NCI-H510A treated with DMSO at 0.1 percent for 48 hours (cell line): ENCODE results near the gene HES7.

Experiments
- DNase-seq: peaks from one replicate; lab custom pipeline; 2025; lab: John Stamatoyannopoulos, UW

Gene HES7

DNA sequence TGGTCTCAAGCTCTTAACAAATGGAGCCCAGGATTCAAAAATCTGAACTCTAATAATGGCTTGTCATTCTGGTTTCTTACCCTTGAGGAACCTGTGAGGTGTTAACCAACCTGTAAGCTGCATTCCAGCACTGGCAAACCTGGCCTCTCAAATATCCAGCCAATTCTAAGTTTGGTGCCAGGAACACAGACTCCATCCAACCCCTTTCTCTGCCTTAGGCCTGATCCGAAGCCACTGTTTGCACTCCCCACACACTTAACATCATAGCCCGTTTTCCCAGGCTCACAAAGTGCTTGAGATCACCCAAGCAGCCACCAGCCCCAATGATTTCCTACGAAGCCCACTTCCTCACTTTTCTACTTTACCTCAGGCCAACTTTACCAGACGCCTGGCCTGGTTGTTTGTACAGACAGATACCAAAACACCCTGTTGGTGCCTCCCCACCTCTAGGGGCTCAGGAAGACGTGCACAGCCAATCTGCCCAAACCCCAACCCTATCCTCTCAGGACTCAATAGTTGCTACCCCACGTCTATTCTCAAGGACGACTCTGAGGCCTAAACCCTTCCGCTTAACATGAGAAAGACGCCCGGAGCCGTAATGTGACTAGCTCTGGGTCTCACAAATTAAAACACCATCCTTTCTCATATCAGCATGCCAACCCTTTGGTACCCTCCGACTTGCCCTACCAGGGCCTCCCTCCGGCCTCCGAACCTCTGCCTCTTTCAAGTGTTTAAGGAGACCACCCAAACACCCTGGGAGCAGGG lies 31.5 kb upstream of the HES7 start:
- no peak for DNase-seq

DNA sequence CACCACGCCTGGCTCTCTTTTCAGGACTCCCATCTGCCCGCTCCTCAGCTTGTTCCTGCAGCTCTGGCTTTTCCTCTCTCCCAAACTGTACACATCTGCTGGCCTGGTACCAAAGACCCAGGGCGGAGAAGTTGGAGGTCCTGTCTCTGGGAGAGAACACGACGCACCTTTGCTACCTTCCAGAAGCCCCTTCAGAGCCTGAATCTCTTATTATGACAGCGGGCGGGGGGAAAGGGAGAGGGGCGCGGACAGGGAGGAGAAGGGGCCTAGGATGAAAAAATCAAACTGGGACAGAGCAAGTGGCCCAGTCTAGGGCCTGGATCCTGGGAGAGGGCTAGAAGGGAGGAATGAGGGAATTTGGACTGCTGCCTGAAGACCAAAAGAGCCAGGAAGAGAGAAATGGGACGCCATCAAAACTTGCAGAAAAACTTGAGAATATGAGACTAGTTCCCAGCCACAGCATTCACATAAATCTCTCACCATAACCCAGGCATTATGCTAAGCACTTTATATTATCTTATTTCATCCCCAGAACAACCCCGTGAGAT lies 30.8 kb upstream of the HES7 start:
- no peak for DNase-seq

- DNase-seq, result peak; percentile 39
These were observed 30.2 kb upstream of the HES7 start for GRCh38 chr17:8153957-8154607.

DNA sequence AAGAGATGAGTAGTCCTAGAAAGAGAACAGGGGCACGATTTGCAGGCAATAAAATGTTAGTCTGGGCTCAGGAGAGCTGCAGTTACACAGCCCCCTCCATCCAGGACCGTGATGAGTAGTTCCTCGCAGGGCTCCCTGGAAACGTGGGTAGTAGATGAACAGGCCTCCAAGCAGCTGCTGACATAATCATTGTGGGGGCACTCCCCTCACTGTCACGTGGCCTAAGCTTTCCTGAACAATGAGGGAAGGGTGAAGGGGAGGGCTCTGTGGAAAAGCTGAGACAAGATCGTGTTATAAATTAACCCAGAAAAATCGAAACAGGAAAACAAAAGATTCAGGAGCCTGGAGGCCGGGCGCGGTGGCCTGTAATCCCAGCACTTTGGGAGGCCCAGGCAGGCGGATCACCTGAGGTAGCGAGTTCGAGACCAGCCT lies 29.6 kb upstream of the HES7 start:
- no peak for DNase-seq

DNA sequence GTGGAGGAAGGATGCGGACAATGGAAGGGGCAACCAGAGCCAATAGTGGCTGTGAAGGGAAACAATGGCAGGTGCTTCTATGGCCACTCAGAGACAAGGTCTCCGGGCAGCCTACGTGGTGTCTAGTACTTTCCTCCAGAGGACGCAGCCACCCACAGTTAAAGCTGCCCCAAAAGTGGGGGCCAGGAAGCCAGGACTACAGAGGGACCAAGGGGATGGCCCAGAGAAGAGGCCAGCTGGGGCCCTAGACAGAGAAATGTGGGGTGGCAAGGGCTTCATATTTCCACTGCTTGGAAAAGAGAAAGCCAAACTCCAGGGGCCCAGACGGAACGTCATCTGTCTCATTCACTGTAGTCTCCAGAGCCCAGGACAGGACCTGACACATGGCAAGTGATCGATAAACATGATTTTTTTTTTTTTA lies 29.1 kb upstream of the HES7 start:
- DNase-seq, result no peak

- DNase-seq, result peak; percentile 95
These were observed 28.3 kb upstream of the HES7 start, which contains the start of gene PER1 for GRCh38 chr17:8152112-8152775. Gene PER1 (minus strand): TSS chr17:8152404. CDS start chr17:8150706, 1,698 bp downstream.

- peak; percentile 52 for DNase-seq
These were observed 27.8 kb upstream of the HES7 start for GRCh38 chr17:8151641-8152111.

- DNase-seq, result peak; percentile 69
These were observed 27.3 kb upstream of the HES7 start for GRCh38 chr17:8151120-8151640.

GRCh38 chr17:8150194-8151119 lies 26.6 kb upstream of the HES7 start:
- no peak for DNase-seq

GRCh38 chr17:8149419-8150193 lies 25.7 kb upstream of the HES7 start:
- no peak for DNase-seq

GRCh38 chr17:8148560-8148959 lies 24.7 kb upstream of the HES7 start:
- DNase-seq, result no peak

DNA sequence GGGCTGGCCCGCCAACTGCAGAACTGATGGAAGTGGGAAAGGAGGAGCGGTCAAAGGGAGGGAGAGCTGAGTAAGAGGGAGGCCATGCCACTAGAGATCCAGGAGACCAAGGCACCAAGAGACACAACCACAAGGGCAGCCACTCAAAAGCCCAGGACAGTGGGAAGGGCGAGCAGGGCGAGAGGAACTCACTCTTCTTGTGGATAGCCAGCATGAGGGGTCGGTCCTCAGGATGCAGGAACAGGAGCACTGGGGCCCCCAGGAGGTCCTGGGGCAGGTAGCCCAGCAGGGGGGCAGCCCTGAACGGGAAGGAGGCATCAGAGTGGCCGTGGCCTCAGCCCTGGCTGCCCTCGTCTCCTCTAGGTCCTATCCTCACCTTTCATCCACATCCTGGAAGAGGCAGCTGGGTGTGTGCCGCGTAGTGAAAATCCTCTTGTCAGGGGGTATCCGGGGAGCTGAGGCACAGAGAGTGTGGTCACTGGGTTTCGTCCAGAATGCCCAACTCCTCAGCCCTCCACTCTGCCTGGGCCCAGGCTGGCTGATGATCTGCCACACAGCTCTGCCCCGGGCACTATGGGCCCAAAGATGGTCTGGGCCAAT lies 24.0 kb upstream of the HES7 start:
- DNase-seq, result no peak

DNA sequence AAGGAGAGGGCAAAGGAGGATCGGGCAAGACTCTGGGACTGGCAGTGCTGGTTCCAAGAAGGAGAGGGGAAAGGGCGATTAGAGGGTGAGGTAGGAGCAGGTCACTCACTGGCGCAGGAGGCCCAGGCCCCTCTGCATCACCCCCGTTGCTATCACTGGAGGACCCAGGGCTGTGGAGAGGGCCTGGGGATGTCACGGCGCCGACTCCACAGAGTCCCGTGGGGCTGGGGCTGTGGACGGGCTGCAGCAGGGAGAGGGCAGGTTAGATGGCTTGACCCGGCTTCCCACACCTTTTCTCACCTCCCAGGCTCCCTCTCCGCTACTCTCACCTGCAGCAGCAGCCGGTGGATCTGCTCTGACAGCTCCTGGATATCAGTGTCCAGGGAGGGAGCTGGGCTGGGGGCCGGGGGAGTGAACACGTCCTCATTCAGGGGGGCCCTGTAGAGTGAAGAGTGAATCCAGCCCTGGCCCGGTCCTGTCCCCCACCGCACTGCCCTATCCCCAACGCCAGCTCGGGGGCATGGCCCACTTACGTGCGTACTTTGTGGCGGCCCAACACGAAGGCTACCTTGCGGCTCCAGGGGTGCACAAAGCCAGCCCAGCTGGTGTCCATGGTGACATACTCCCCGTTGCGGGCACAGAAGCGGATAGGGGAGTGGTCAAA lies 23.4 kb upstream of the HES7 start:
- no peak for DNase-seq

- DNase-seq, result no peak
These were observed 22.7 kb upstream of the HES7 start for GRCh38 chr17:8146381-8147140.

DNA sequence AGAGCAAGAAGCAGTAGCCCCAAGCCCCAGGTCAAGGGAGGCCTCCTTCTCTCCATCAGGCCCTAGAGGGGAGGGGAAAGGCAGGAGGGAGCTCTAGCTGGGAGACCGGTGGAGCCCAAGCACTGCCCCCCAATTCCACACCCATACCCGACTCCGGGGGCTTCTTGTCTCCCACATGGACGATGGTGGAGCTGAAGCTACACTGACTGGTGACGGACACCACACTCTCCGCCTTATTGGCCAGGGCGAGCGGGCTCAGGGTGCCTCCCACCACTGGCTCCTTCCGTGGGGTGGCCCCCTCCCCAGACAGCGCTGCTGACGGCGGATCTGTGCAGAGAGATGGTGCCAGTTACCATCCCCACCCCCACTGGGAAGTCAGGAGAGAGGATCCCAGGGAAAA lies 21.9 kb upstream of the HES7 start:
- no peak for DNase-seq

GRCh38 chr17:8144401-8145231 lies 20.7 kb upstream of the HES7 start:
- DNase-seq, result no peak

DNA sequence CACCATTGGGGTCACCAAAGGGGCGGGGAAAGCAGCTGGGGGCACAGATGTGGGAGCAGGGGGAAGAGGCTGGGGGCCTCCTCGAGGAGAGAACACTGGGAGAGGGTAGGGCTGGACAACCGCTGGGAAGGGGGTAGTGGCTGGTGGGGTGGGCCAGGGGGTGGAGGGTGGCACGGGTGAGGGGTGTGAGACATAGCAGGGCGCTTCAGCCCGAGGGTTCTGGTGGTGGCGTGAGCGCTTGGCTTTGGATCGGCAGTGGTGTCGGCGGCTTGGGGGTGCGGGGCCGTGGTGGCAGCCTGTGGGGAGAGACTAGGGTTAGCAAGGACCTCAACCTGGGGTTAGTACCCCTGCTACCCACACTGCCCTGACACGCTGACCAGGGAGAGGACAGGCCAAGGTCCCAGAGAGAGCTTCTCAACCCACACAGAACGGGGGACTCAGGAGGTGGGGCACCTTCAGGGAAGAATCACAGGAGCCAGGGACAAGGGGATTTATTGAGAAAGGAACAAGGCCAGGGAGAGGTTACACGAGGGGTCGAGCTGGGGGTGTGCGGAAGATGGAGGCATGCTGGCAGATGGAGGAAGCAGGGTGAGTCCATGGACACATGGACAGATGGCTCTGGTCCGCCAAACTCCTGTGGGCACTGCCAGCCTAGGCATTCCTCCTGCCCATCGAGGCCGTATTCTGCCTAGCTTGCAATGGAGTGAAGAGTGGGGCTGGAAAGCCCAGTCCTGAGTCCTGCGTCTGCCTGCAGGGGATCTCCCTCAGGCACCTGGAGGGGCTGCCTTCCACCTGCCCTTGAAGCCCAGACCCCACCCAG lies 19.9 kb upstream of the HES7 start:
- no peak for DNase-seq
